GM23248 (cell line): ENCODE measurements around the gene ZNF497.

Experiments
- EZH2 ChIP-seq: fragments of 200-600 bp; sonication (generic); IDR thresholded peaks from 2 replicates; pipeline ENCODE4 v1.6.1; 2018; ENCODE audit warnings: antibody characterized with exemption, mild to moderate bottlenecking; ENCODE audit not compliant: insufficient read depth, poor library complexity, severe bottlenecking
- EZH2phosphoT487 ChIP-seq: fragments of 200-600 bp; sonication (generic); IDR thresholded peaks from 2 replicates; pipeline ENCODE4 v1.6.1; 2018; ENCODE audit warnings: antibody characterized with exemption, moderate library complexity, mild to moderate bottlenecking, low read depth; ENCODE audit not compliant: insufficient read depth

GRCh38 chr19:58334691-58335249 is 27.8 kb downstream of the ZNF497 start:
- TF ChIP-seq EZH2phosphoT487 = no peak
- no peak for TF ChIP-seq EZH2
